ENCODE results near the gene DBNDD2.
A peak's percentile ranks its signal among the peaks of the same experiment; 100 is the strongest.

Gene DBNDD2

DNA sequence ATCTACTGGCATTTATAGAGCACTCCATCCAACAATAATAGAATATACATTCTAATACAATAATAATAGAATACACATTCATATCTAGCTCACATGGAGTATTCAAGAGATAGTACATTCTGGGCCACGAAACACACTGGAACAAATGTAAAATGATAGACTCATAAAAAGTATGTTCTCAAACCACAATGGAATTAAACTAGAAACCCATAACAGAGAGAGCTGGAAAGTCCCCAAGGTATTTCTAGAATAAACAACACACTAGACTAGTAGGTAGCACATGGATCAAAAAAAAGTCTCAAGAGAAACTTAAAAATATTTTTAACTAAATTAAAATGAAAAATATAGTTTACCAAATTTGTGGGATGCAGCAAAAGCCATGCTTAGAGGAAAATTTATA, 20.8 kb upstream of the DBNDD2 start:
- no peak for DNase-seq

DNA sequence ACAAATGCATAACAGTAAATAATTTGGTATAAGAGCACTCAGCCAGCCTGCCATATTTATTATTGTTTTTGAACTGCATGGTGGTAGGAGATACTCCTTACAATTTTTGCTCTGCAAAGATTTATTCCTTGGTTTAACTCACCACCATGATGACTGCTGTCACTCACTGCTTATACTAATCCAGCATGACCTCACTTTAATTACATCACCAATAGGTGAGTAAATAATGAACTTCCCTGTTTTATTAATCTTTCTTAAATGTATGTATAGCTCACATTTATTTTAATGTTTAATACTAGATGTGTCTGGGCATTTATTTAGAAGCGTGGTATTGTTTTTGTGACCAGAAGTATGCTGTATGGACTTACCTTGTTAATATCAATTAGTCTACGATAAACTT, 17.2 kb upstream of the DBNDD2 start:
- DNase-seq: no peak

DNA sequence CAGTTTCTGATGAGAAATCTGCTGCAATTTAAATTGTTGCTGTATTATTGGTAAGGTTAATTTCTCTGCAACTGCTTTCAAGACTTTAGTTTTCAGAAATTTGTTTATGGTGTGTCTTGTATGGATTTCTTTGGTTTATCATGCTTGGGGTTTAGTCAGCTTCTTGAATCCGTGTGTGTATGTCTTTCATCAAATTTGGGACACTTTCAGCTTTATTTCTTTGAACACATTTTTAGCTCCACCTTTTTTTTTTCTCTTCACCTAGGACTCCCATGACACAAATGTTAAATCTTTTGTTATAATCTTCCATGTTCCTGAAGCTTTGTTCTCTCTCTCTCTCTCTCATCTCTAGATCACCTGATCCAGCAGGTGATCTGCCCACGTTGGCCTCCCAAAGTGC, 16.5 kb upstream of the DBNDD2 start:
- no peak for DNase-seq

DNA sequence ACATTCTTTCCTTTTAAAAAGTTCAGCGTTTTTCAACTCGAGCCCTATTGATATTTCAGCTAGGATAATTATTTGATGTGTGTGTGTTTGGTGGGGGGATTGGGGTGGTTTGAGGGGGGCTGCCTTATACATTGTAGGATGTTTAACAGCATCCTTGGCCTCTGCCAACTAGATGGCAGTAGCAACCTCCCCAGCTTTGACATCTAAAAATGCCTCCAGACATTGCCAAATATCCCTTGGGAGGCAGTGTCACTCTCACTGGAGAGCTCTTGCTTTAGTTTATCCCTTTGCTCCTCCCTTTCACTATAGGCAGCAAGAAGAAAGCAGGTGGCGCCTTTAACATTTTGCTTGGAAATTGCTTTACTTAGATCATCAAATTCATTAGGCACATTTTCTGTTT, 15.4 kb upstream of the DBNDD2 start:
- no peak for DNase-seq

DNA sequence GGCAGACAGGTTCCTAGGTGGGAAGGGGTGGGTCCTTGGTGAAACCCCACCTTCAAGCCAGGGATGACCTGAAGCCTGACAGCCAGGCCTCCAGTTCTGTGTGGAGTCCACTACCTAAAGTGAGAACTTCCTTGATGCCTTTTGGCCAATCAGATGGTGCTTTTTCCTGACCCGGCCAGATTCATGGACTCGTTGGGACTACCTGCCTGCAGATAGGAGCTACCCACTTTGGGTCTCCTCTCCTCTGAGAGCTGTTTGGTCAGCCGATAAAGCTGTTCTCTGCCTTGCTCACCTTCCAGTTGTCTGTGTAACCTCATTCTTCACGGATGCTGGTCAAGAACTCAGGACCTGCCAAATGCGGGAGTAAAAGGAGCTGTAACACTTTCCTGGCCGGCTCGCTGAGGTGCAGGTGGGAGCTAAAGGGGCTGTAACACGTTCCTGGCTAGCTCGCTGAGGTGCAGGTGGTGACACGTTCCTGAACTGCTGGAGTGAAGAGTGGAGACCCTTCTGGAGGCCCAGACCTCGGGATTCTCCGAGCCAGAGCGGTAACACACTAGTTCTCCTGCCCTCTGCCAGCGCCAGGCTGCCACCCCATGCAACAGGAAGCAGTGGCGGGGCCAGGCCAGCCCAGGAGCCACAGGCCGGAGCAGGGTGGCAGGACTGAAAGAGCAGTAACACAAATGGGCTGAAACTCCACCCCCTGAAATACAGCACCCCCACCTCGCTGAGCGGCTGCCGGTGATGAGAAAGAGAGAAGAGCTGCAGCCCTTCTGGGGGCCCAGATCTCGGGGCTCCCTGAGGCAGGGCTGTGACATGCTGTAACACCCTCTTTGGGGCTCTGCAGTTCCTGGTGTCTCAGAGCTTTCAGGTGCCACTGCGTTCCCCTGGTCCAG, 13.6 kb upstream of the DBNDD2 start:
- no peak for DNase-seq

DNA sequence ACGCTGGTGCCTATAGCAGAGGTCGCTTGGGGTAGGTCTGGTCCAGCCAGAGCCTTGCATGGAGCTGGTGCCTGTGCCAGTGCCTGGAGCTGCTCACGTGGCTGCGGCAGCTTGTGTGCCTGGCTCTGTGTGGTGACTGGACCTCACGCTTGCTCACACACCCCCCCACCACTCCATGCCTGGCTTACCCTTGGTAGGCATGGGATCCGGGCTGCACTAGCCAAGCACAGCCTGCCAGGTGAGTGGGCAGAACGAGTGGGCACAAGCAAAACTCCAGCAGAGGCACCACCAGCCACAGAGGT, 13.0 kb upstream of the DBNDD2 start:
- no peak for DNase-seq

DNA sequence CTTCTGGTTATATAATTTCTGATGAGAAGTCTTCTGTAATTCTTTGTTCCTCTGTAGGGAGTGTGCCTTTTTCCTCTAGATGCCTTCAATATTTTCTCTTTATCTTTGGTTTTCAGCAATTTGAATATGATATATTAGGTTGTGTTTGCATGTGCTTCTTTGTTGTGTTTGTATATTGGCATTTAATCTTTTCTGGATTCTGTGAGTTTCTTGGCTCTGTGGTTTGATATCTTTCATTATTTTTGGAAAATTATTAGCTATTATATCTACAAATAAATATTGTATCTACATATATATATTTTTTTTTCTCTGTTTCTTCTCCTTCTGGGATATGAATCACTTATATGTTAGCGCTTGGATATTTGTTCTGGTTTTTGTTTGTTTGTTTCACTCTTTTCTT, 9.1 kb upstream of the DBNDD2 start:
- no peak for DNase-seq

DNA sequence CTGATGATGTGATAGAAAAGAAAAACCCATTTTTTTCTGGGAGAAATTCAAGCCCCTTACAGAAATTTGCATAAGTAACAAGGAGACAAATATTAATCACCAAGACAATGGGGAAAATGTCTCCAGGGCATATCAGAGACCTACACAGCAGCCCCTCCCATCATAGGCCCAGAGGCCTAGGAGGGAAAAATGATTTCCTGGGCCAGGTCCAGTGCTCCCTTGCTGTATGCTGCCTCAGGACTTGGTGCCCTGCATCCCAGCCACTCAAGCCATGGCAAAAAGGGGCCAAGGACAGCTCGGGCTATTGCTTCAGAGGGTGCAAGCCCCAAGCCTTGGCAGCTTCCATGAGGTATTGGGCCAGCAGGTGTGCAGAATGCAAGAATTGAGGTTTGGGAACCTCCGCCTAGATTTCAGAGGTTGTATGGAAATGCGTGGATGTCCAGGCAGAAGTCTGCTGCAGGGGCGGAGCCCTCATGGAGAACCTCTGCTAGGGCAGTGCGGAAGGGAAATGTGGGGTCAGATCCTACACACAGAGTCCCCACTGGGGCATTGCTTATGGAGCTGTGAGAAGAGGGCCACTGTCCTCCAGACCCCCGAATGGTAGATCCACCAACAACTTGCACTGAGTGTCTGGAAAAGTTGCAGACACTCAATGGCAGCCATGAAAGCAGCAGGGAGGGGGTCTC, 7.6 kb upstream of the DBNDD2 start:
- DNase-seq: no peak

DNA sequence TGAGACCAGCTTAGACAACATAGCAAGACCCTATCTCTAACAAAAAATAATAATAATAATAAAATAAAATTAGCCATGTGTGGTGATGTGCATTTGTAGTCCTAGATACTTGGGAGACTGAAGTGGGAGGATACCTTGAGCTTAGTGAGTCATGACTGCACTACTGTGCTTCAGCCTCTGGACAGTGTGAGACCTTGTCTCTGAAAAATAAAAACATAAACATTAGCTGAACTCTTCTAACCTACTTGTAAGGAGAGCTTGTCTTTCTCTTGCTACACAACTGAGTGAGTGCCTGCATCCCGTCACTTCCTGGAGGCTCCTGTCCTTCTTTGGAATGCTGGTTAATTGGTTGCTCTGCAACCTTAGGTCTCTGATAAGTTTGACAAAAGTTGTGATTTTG, 5.1 kb upstream of the DBNDD2 start:
- no peak for DNase-seq

DNA sequence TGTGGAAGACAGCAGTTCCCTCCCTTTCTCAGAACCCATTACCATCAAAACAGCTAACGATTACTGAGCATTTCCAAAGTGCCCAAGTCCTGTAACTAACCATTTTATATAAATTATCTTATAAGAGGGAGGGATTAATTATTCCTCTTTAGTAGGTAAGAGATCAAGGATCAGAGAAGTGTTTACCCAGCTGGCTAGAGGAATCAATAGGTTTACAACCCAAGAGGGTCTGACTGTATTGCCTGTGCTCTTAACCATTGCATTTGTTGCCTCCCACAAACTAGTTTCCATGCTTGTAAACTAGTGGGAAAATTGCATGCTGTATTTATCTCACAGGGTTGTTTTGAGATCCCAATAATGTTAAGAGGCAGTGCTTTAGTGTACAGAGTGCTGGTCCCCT, 3.7 kb upstream of the DBNDD2 start:
- DNase-seq: no peak

DNA sequence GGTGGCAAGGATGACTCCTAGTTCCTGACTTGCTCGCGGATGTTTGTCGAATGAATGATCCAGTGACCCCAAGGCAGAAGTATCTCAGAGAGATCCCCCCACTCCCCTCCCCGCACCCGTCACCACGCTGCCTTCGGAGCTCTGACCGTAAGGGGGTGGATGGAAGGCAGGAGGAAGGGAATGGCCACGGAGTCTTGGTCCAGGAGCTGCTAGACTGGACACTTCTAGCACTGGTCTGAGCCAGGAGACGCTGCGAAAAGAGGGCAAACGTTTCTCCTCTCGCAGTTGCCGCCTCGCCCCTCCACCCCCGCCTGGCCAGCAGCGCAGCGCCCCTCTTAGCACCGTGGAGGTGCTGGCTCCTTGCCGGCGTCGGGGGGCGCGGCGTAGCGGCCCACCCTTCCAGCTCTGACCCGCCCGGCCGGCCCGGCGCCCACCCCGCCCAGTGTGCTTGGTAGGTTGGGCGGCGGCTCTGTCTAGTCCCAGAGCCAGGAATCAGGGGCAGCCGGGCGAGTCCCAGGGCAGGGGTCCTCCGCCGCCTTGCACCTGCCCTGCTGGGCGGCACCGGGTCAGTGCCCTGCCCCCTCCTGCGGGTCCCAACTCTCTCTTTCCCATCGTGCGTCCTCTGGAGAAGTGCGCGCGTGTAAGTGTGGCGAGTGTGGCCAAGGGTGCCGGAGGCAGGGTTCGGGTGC, 2.4 kb upstream of the DBNDD2 start:
- no peak for DNase-seq

DNA sequence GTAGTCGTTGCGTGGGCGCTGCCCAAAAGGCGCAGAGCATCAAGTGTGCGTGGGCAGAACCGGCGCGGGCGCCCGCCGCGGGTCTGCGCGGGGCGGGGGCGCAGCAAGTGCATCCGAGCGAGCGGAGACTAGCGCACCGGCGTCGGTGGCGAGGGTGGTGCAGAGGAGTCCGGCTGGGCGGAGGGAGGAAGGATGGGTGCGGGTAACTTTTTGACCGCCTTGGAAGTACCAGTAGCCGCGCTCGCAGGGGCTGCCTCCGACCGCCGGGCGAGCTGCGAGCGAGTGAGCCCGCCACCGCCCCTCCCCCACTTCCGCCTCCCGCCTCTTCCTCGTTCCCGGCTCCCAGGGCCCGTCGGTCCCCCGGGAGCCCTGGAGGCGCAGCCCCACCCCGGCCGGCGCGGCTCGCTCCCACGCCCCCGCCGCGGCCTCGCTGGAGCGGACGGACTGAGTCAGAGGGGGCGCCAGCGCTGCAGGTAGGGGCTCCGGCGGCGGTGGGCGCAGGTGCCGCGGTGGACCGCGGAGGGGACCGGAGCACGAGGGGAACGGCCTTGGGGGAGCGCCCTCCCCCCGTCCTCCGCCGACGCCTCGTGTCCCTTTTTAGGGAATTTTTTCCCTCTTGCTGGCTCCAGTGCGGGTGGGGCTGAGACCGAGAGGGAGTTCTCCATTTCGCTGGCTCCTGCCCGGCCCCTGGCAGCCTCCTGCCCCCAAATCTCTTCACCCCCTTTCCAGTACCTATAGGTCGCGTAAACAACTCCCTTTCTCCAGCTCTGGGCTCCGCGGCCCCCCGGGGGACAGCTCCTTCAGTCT, 1.6 kb upstream of the DBNDD2 start:
- no peak for DNase-seq

DNA sequence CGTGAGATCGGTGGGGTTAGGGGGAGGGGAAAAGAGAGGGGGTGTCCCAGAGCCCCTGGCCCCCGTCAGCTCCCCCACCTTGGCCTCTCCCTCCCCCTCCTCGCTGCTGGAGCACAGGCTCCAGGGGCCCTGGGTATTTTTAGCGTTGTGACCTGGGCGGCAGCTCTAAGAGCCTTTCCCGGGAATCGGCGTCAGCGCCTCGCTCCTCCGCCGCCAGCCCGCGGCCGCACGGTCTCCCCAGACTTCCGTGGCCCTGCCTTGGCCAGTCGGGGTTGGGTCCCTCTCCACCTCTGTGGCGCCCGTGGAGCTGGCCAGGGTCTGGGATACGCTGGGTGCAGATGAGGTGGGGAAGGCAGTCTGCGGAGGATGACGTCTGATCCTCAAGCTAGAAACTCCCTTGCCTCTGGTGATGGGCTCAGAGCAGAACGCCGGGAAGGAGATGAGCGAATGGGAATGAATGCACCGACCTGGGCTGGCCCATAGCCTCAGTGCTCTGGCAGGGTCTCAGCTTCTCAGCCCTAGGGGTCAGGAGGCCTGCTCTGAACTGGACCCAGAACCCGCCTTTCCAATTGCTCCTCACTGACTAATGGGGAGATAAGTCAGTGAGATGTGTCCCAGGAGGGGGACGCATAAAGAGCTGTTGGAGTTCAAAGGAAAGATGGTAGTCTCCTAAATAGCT, 883 bp upstream of the DBNDD2 start:
- DNase-seq: no peak

DNA sequence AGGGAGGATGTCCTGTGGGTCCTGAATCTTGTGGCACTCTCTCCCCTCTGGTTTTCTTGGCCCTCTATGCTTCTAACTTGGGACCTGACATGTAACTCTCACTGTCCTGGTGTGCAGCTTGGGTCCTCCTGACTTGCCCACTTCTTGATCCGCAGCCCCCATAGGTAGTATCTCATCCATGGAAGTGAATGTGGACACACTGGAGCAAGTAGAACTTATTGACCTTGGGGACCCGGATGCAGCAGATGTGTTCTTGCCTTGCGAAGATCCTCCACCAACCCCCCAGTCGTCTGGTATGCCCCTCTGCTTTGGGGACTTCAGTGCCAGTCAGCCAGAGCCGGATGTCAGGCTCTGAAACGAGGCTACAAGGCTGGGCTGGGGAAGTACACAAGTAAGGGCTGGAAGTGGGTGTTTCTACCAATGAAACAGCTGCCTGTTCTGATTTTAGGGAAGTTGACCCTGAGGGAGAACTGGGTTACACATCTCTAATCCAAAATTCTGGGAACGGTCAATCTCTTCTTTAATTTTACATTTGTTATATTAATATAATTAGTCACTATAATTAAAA, 641 bp downstream of the DBNDD2 start:
- DNase-seq: peak; percentile 60 to 66

DNA sequence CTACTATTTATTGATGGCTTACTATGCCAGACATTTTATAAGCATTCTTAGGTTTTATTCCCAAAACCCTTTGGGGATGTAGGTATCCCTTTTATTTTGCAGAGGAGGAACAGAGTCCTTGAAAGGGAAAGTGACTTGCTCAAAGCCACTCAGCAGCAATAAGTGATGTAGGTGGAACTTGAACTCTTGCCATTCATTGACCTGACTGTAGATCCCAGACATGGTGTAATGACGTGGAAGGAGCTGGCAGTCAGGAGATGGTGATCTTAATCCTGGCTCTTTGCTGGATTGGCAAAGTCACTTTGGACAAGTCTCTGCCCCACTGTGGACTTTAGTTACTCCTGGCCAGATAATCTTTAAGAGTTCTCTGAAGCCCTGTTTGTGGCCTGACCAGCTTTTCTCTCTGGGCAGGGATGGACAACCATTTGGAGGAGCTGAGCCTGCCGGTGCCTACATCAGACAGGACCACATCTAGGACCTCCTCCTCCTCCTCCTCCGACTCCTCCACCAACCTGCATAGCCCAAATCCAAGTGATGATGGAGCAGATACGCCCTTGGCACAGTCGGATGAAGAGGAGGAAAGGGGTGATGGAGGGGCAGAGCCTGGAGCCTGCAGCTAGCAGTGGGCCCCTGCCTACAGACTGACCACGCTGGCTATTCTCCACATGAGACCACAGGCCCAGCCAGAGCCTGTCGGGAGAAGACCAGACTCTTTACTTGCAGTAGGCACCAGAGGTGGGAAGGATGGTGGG, 1.6 kb downstream of the DBNDD2 start:
- no peak for DNase-seq

DNA sequence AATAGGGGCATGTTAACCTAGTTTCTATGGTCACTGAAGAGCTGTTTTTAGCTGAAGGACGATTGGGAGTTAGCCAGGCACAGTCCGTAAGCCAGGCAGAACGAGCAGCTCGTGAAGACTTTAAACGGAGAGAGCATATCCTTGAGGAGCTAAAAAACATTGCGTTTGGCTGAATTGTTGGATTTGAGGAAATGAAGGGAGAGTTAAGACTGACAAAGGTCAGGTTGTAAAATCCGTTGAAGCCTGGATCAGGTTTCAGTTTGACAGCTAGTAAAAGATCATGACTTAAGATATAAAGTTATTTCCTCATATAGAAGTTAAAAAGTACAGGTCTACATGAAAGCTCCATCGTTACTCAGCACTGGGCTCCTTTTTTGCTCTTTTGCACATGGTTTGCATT, 2.8 kb downstream of the DBNDD2 start:
- no peak for DNase-seq

DNA sequence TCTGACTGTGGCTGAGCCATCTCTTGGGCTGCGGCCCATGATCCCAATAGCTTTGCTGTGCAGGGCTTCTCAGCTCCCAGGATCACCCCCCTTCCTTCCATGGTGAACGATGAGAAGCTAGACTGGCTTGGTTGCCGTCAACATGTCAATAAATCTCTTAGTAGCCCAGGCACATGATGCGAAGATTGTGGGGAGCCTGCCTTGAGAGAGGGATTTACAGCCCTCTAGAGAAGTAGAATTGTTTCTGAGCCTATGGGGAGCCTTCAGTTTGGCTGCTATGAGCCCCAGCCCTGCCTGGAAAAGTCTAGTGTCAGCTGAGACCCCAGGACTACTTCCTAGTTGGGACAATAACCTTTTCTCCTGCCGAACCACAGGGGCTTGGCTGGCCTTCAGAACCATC, 4.6 kb downstream of the DBNDD2 start:
- DNase-seq: no peak

DNA sequence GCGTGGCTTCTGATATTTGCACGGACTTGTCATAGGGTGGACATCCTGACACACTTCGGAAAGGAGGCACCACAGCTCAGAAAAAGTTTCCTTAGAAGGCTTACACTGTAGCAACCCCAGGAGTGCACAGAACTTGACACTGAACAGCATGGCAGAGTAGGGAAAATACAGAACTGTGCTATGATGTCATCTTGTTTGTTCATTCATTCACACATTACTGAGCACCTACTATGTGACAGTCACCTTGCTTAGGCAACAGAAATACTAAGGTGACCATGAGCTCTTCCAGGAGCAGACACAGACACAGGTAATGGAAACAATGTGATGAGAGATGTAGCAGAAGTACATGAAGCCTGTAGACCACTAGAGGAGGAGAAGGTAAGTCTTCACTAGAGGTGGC, 5.4 kb downstream of the DBNDD2 start:
- no peak for DNase-seq

DNA sequence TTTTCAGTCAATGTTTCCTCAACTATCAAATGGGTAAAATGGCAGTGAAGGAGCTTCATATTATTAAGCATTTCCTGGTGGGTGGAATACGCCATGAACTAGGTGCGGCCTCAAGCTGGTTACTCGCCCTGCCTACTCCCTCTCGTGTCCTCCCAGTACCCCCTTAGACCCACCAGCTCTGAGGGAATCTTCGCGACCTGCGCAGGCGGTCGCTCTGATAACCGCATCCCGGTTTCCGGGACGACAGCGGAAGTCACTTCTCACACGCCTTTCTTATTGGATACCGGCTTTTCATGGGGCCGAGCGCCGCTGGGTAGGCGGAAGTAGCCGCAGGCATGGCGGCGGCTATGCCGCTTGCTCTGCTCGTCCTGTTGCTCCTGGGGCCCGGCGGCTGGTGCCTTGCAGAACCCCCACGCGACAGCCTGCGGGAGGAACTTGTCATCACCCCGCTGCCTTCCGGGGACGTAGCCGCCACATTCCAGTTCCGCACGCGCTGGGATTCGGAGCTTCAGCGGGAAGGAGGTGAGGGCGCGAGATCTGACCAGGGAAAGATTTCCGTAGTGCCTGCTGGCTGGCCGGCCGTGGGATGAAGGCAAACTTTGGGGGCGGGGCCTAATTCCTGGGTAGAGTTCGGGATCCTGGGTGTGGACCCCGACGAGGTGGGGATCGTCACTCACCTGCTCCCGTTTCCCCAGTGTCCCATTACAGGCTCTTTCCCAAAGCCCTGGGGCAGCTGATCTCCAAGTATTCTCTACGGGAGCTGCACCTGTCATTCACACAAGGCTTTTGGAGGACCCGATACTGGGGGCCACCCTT, 7.9 kb downstream of the DBNDD2 start, which contains the start of gene PIGT:
Gene PIGT (plus strand): TSS at position 320 of the 816 bp plus-strand sequence. CDS start 16 bp downstream, at position 336.
- DNase-seq: peak; percentile 81 to 82

DNA sequence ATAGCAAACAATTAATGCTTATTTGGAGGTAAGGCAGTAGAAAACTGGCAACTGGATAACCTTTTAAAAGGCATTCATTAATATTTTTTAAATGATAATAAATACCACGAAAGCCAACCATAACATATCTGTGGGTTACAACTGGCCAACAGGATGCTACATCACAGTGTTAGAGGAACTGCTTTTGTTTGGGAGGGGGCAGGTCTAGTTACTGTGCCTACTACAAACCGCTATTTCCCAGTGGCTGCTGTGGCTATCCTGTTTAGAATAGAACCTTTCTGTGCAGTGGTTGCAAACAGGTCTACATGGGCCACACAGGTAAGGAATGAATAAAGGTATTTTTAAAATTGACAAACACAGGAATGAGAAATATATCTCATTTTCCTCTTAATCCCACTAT, 8.8 kb downstream of the DBNDD2 start:
- DNase-seq: peak; percentile 73 to 80
